Ascending aorta (tissue), 2 donors: ENCODE measurements around the gene PCMT1. TPM values are rescaled to one million over a fixed set of nuclear protein-coding genes. Genes with fewer than 3 reads are reported as not detected.
"Not testable (repeated sequence)": the region's sequence is repeated elsewhere in the genome, so short reads cannot be mapped to it uniquely, and the experiment has no call there.

Experiments used
- DNase-seq, 2 donors: peaks; one replicate each; pipeline ENCODE4 v3.0.0-alpha.2; 2019; ENCODE audit warnings: low spot score in 2 of 2
- H3K27ac ChIP-seq, 2 donors: fragments of 200-600 bp; sonication (generic); one replicate each; pipeline ENCODE4 v1.5.1; 2016 to 2017; ENCODE audit warnings: mild to moderate bottlenecking in 1 of 2
- H3K27me3 ChIP-seq: fragments of 200-600 bp; sonication (generic); one replicate; pipeline ENCODE4 v1.5.1; 2017
- H3K36me3 ChIP-seq, 2 donors: fragments of 200-600 bp; sonication (generic); one replicate each; pipeline ENCODE4 v1.5.1; 2016
- H3K4me1 ChIP-seq, 2 donors: fragments of 200-600 bp; sonication (generic); one replicate each; pipeline ENCODE4 v1.5.1; 2016 to 2017; ENCODE audit warnings: mild to moderate bottlenecking in 1 of 2
- H3K4me3 ChIP-seq, 2 donors: fragments of 200-600 bp; sonication (generic); one replicate each; pipeline ENCODE4 v1.5.1; 2016 to 2017; ENCODE audit warnings: mild to moderate bottlenecking in 1 of 2
- H3K9me3 ChIP-seq, 2 donors: fragments of 200-600 bp; sonication (generic); one replicate each; pipeline ENCODE4 v1.5.1; 2016
- CTCF ChIP-seq, 3 experiments: fragments of 200-600 bp in 2 of 3; fragments of 450-650 bp in 1 of 3; sonication (generic) in 2 of 3; IDR thresholded peaks; one replicate each; pipeline ENCODE4 v1.5.1; 2016 to 2019; ENCODE audit warnings: antibody characterized with exemption in 3 of 3, mild to moderate bottlenecking in 1 of 3, moderate library complexity in 1 of 3
- intact Hi-C: fragments of 100-400 bp; cut with DNase I; formaldehyde crosslinking; loops from one replicate; pipeline ENCODE4 v1.15.1; 2023
- total RNA-seq: library from RNA; depleted of rRNA; stranded (reverse); fragments of >200 nt; gene quantifications from one replicate; pipeline ENCODE4 v1.1.0, GENCODE V29; 2016

The PCMT1 gene
- total RNA-seq, 1 donor from 2014 or later, result 23.5 TPM

GRCh38 chr6:149840345-149841075 is 91.0 kb downstream of the PCMT1 start:
- no peaks in the 10 kb centered on the region for H3K9me3 ChIP-seq
- peak in 1 of 2 donors; percentile 73 for DNase-seq
- H3K4me3 ChIP-seq, result no peak overlapping the region
- H3K4me1 ChIP-seq, result no peaks in the 10 kb centered on the region
- no peaks in the 10 kb centered on the region for H3K27me3 ChIP-seq
- H3K36me3 ChIP-seq, result no peaks in the 10 kb centered on the region
- no peak overlapping the region for H3K27ac ChIP-seq
- TF ChIP-seq CTCF (IDR thresholded peaks at IDR 0.05), result peak in 2 of 3 experiments; percentile 7 to 42
- intact Hi-C loops, result no loop called here

- Histone ChIP-seq H3K27me3 (no peaks in the 10 kb centered on the region), H3K36me3 (no peaks in the 10 kb centered on the region), H3K9me3 (no peaks in the 10 kb centered on the region), H3K27ac (no peak overlapping the region), H3K4me1 (peaks cover 0 to 5% of the 10 kb centered on the region in 2 donors), H3K4me3 (no peak overlapping the region)
- TF ChIP-seq CTCF (IDR thresholded peaks at IDR 0.05), result no peak
- intact Hi-C loops, result no loop called here
- DNase-seq, result no peak
These were observed 92.8 kb downstream of the PCMT1 start for GRCh38 chr6:149842331-149842730.

- Histone ChIP-seq H3K36me3 (no peaks in the 10 kb centered on the region), H3K27ac (no peak overlapping the region), H3K27me3 (no peaks in the 10 kb centered on the region), H3K4me1 (peaks cover 0 to 5% of the 10 kb centered on the region in 2 donors), H3K9me3 (no peaks in the 10 kb centered on the region), H3K4me3 (no peak overlapping the region)
- intact Hi-C loops, result no loop called here
- DNase-seq, result no peak
- TF ChIP-seq CTCF (IDR thresholded peaks at IDR 0.05), result no peak
These were observed 93.6 kb downstream of the PCMT1 start for GRCh38 chr6:149843051-149843633.

- H3K27me3 ChIP-seq, DNase-seq, H3K4me3 ChIP-seq, intact Hi-C loops, H3K9me3 ChIP-seq, H3K4me1 ChIP-seq, H3K27ac ChIP-seq, H3K36me3 ChIP-seq: not testable (repeated sequence)
These were observed 94.5 kb downstream of the PCMT1 start for GRCh38 chr6:149844036-149844435.

- intact Hi-C loops, result no loop called here
- Histone ChIP-seq H3K4me3 (no peak overlapping the region), H3K4me1 (peaks cover 0 to 5% of the 10 kb centered on the region in 2 donors), H3K36me3 (no peaks in the 10 kb centered on the region), H3K27me3 (no peaks in the 10 kb centered on the region), H3K9me3 (no peaks in the 10 kb centered on the region), H3K27ac (no peak overlapping the region)
- no peak for DNase-seq
- TF ChIP-seq CTCF (IDR thresholded peaks at IDR 0.05), result no peak
These were observed 94.9 kb downstream of the PCMT1 start for GRCh38 chr6:149844480-149844879.

GRCh38 chr6:149845549-149845948 is 96.0 kb downstream of the PCMT1 start:
- TF ChIP-seq CTCF (IDR thresholded peaks at IDR 0.05), result no peak
- Histone ChIP-seq H3K4me3 (no peak overlapping the region), H3K27me3 (no peaks in the 10 kb centered on the region), H3K9me3 (no peaks in the 10 kb centered on the region), H3K36me3 (no peaks in the 10 kb centered on the region), H3K4me1 (peaks cover 0 to 5% of the 10 kb centered on the region in 2 donors), H3K27ac (no peak overlapping the region)
- intact Hi-C loops, result no loop called here
- no peak for DNase-seq
